ENCODE measurements around the gene ARID1B.

ARID1B gene

GRCh38 chr6:156776840-156777576 lies at the start of gene ARID1B:
TSS of gene ARID1B (plus strand) at chr6:156777378. CDS start at chr6:156777681, 303 bp downstream.
- DNase-seq, result peak; percentile 75

GRCh38 chr6:156727715-156728385 lies 49.3 kb upstream of the ARID1B start:
- DNase-seq, result no peak

- no peak for DNase-seq
Observed at GRCh38 chr6:156729248-156729647, 47.9 kb upstream of the ARID1B start.

GRCh38 chr6:156731396-156731795 lies 45.8 kb upstream of the ARID1B start:
- no peak for DNase-seq

GRCh38 chr6:156735751-156736150 lies 41.4 kb upstream of the ARID1B start:
- DNase-seq, result no peak

GRCh38 chr6:156740604-156741003 lies 36.6 kb upstream of the ARID1B start:
- no peak for DNase-seq

GRCh38 chr6:156741287-156742073 lies 35.7 kb upstream of the ARID1B start:
- DNase-seq, result no peak

- no peak for DNase-seq
Observed at GRCh38 chr6:156747715-156748114, 29.5 kb upstream of the ARID1B start.

GRCh38 chr6:156748504-156748903 lies 28.7 kb upstream of the ARID1B start:
- no peak for DNase-seq

- DNase-seq, result no peak
Observed at GRCh38 chr6:156752666-156753301, 24.4 kb upstream of the ARID1B start.

- DNase-seq, result no peak
Observed at GRCh38 chr6:156756630-156757610, 20.3 kb upstream of the ARID1B start.

- DNase-seq, result no peak
Observed at GRCh38 chr6:156757849-156758248, 19.3 kb upstream of the ARID1B start.

- no peak for DNase-seq
Observed at GRCh38 chr6:156760377-156760776, 16.8 kb upstream of the ARID1B start.

- DNase-seq, result no peak
Observed at GRCh38 chr6:156762547-156762946, 14.6 kb upstream of the ARID1B start.

- DNase-seq, result no peak
Observed at GRCh38 chr6:156765117-156765516, 12.1 kb upstream of the ARID1B start.

GRCh38 chr6:156767603-156768467 lies 9.3 kb upstream of the ARID1B start:
- no peak for DNase-seq

- no peak for DNase-seq
Observed at GRCh38 chr6:156771047-156771446, 6.1 kb upstream of the ARID1B start.

- no peak for DNase-seq
Observed at GRCh38 chr6:156771761-156772160, 5.4 kb upstream of the ARID1B start.

GRCh38 chr6:156773476-156773875 lies 3.7 kb upstream of the ARID1B start:
- no peak for DNase-seq

- DNase-seq, result no peak
Observed at GRCh38 chr6:156773935-156774852, 3.0 kb upstream of the ARID1B start.
